HG03045 (cell line): ENCODE results near the gene C5orf47.
A peak's percentile ranks its signal among the peaks of the same experiment; 100 is the strongest.
"Not testable (repeated sequence)": the region's sequence is repeated elsewhere in the genome, so short reads cannot be mapped to it uniquely, and the experiment has no call there.

Source experiments
- ATAC-seq: cut with Tn5 transposase; IDR thresholded peaks from one replicate; pipeline ENCODE4 v1.9.1; 2021; ENCODE audit warnings: mild to moderate bottlenecking, moderate library complexity; ENCODE audit not compliant: unreplicated experiment

Gene C5orf47

GRCh38 chr5:173969167-173970049, 19.6 kb upstream of the C5orf47 start:
- no peak for ATAC-seq

DNA sequence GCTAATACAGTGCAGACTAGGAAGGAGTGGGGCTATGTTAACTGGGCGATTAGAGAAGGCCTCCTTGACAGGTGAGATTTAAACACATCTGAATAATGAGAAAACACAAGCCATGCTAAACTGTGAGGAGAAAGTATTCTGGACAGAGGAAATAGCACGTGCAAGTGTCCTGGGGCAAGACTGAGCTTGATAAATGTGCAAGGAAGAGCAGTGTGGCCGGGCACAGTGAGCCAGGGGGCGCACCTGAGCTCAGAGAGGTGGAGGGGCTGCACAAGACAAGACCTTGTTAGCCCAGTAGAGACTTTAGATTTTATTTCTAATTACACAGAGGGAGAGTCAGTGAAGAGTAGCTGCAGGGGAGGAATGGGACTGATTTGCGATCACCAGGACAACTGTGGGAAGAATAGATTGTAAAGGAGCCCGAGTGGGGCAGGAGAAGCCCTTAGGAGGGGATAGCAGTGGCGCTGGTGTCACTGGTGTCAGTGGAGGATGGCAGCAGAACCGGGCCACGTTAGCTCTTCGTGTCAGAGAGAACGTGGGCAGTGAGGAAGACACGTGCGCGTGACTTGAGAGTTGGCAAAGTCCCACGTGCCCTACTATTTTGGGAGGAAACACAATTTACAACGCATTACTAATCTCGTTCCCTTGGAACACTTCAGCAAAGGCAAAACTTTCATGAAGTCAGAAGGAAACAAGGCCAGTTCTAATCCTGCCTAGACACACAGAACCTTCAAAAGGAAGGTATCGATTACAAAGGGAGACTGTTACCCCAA, 17.9 kb upstream of the C5orf47 start:
- no peak for ATAC-seq

DNA sequence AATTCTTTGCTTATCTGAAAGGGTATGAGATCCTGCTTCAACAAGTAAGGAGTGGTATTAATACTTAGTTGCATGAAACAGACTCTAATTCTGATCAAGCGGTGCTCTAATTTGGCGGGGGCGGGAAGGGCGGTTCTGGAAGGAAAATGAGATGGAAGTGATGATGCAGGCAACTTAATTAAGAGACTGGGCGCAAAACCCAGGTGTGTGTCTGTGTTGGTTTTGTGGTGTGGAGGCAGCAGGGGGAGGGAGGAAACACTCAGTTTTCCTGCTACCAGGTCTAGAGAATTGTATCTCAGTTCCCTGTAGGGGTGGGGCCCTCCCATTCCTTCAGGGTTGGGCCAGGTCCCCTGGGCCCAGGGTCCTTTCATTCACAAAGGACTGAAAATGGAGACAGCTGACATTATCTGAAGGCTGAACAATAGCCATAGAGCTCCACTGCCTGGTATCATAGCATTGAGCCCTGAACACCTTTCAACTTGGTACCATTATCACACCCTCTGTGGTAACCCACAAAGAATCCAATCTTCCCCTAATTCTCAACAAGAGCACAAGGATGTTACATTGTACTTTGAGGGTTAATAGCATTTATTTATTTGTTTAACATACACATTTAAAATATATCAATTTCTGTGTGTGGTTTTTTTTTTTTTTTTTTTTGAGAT, 17.2 kb upstream of the C5orf47 start:
- no peak for ATAC-seq

- ATAC-seq: no peak
These were observed 16.4 kb upstream of the C5orf47 start for GRCh38 chr5:173972607-173972924.

DNA sequence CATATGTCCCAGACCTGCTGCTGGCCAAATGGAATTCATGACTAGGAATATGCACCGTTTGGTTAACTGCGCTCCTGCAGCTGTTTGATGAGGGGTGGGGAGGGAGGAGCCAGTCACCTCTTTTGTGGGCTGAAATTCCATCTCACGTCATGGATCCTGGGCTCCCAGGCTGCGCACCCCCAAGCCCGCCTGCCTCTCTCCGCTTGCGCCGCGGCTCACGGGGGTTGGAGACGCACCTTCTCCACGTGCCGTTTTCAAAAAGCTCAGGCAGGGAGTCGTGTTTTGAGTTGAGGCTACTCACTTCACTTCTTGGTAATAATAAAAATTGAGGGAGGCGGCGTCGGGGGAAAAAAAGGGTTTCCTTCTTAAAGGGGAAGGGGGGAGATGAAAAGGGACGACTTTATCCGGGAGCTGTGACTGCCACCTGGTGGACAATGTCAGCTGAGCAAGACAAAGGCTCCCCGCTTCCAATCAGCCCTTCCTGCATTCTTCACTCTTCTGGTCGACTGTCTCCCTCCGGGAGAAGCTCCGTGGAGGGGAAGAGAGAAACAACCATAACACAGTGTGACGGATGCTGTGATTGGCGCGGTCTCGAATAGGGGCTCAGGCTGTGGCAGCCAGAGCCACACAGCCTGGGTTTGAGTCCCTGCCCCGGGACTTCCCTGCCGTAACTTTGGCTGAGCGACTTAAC, 15.9 kb upstream of the C5orf47 start:
- ATAC-seq: peak; percentile 60

GRCh38 chr5:173973616-173973969, 15.4 kb upstream of the C5orf47 start:
- ATAC-seq: peak; percentile 19

- ATAC-seq: no peak
These were observed 14.2 kb upstream of the C5orf47 start for GRCh38 chr5:173974688-173975239.

DNA sequence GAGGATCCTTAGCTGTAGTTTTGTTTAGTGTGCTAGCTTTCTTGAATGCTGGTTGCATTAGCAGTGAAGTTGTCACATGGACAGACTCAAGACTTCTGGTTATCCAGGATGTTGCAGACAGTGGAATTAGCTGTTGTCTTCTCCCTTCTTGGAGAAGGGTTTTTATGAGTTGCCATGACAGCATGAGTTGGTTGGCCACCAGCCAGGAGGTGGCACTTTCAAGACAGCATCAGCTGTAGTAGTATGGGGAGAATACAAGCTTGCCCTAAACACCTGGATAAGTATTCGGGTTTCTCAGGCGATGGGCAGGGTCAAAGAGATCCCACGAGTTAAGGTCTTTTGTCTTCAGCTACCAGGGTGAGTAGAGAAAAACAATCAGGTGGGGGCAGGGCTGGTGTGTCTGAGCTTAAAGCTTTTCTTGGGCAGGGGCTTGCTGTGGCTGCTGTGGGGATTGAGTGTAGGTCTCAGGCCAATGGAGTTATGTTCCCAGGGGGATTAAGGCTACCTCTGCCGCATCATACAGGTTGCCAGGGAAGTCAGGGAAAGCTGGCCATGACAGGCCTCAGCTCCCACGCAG, 7.7 kb upstream of the C5orf47 start:
- ATAC-seq: no peak

GRCh38 chr5:173984218-173984617, 4.8 kb upstream of the C5orf47 start:
- no peak for ATAC-seq

DNA sequence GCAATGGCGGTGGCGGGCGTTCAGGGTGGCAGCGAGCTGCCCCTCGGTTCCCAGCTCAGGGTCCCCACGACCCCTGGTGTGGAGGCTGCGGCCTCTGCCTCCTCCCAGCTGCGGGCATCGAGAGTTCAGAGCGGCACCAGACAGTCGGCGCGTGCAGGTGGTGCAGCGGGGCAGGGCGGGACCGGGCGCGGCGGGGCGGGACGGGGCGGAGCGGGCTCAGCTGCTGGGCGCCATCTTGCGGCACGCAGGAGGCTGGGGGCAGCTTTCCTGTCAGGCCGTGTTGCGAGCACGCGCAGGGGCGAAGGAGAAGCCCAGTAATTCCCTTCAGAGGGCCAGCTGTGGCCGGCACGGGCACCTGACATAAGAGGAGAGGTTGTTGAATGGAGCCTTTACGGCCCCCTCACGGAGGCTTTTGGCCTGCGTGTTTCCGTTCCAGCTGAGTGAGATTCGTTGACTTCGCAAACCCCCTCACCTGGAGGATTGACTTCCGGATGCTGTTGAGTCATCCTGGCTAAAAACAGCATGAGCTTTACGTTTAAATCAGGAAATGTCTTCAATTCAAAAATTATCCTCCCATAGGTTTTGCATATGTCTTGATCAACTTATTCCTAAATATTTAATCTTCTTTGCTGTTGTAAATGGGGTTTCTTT, 587 bp downstream of the C5orf47 start:
- ATAC-seq: no peak

GRCh38 chr5:173997331-173997730, 8.4 kb downstream of the C5orf47 start:
- no peak for ATAC-seq

DNA sequence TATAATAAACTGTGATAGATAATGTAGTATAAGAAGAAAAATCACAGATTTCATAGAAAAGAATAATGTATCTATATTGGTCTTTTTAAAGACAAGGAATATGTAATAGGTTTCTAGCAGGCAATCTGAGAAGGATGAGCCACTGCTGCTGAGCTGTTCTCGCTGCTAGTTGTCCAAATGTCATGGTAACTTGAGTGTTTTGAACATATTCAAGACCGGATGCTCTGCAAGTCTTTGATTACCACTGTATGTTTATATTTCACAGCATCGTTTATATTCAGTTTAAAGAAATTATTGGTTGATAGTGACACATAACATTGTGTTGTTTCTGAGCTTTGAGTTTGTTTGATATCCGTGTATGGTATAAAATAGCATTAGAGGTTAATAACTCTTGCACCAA, 9.6 kb downstream of the C5orf47 start:
- ATAC-seq: no peak

- ATAC-seq: no peak
These were observed 11.1 kb downstream of the C5orf47 start for GRCh38 chr5:174000076-174000475.

DNA sequence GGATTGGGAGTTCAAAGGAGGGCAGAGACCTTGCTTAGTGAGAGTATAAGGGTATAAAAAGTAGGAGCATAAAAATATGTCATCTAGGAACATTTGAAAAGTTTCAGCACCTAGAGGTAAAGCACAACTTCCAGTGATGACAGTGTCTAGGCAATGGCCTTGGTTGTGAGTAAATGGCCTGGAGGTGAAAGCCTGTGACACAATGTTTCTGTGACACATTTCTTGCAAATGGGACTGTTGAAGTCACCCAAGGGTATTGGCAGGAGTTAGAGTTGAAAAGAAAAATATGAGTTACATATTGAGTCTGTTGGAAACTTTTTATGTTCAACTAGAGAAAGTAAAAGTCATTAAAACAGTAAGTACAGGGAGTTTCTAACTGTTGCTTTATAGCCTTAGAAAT, 14.8 kb downstream of the C5orf47 start:
- ATAC-seq: no peak

- ATAC-seq: no peak
These were observed 20.0 kb downstream of the C5orf47 start for GRCh38 chr5:174008922-174009321.

DNA sequence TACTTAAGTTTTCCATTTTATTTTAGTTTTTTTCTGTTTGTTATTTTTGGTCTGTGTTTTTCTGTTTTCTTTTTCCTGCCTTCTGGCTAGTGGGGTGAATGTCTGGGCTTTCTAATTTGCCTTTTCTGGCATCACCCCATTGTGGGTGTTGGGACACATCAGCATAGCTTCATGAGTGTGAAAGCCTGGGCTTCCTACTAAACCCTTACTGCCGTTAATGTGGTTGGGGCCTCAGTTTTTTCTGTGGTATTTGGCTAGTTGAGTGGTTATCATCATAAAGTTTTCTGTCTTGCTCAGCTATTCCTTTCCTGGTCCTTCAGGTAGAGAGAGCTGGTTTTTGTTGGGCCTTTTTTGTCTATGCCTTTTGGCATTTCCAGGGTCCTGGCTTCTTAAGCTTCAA, 21.4 kb downstream of the C5orf47 start:
- ATAC-seq: no peak

DNA sequence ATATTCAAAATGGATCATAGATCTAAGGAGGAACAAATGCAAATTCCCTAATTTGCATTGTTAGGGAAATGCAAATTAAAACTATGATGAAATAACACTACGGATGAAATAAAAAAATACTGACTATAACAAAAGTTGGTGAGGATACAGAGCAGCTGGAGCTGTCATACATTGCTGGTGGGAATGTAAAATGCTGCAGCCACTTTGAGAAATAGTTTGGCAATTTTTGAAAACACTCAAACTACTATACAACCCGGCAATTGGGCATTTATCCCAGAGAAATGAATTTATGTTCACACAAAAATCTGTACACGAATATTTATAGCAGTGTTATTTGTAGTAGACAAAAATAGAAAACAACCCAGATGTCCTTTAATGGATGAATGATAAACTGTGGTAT, 22.5 kb downstream of the C5orf47 start:
- ATAC-seq: no peak

GRCh38 chr5:174020069-174020927, 31.3 kb downstream of the C5orf47 start:
- not testable (repeated sequence) for ATAC-seq

- ATAC-seq: no peak
These were observed 31.9 kb downstream of the C5orf47 start for GRCh38 chr5:174020928-174021304.
